Midbrain (tissue), 1 donor: ENCODE measurements around the gene ONECUT3.
"Not testable (repeated sequence)": the region's sequence is repeated elsewhere in the genome, so short reads cannot be mapped to it uniquely, and the experiment has no call there.

Experiments
- DNase-seq: peaks from one replicate; lab custom pipeline; 2025; lab: John Stamatoyannopoulos, UW

The ONECUT3 gene

DNA sequence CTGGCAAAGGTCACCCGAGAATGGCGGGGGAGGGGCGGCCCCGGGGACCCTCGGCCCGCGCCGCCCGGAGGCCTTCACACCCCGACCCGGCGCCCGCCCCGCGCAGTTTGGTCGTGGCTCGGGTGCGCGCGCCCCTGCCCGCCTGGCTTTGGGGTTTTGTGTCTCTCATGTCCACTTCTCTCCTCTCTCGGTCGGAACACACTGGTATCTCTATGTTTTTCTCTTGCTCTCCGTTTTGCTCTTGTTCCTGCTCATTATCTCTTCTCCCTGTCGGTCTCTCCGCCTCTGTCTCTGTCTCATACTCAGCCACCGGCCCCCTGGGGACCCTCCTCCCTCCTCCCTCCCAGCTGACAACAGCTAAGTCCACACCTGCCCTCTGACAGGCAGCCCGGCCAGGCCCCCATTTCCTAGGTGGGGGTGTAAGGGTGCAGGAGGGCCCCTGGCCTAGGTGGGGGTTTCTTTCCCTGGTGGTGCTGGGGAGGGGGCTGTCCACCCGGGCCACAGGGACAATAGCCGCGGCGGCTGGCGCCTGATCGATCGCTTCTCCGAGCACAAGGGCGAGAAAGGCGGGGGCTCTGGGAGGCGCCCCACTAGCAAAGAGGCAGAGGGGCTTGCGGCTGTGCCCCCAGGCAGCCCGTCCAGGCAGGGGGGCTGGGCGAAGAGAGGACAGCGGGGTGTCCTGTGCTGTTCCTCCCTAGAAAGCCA lies 2.3 kb downstream of the ONECUT3 start:
- DNase-seq = no peak

DNA sequence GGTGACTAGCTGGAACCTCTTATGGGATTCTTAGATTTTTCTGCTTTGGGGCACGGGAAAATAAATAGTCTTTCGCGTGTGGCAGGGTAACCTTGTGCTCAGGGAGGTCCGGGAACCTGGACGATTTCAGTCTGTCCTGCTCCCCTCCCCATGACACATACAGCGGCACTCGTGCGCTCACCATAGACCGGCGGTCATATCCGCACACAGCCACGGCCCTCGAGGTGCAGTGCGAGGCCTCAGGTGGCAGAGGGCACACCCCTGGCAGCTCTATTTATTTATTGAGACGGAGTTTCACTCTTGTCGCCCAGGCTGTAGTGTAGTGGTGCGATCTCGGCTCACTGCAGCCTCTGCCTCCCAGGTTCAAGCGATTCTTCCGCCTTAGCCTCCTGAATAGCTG lies 3.0 kb downstream of the ONECUT3 start:
- no peak for DNase-seq

DNA sequence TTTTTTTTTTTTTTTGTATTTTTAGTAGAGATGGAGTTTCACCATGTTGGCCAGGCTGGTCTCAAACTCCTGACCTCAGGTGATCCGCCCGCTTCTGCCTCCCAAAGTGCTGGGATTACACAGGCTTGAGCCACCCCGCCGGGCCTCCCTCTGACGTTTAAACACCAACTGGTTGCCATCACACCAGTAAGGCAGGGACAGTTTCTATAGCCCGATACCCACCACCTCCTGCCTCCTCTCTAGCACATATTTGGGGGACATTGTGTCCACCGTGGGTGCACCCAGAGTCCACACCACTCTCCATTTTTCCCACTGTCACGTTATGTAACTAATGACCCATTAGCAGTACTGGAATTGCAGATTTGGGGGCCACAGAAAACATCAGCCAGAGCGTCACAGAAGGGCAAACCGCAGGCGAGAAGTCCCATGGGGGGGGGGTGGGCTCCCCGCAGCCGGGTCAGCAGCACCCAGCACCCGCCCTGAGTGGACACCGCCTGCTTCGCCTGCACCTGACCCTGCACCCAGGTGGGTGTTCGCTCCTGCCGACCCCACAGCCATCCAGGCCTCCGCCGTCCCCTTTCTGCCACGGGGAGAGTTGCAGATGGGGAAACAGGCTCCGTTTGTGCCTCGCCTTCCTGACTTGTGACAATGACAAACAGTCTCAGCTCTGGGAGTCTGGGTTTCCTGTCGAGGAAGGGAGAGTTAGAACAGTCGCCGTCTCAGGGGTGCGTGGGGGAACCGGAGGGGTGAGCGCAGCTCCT lies 3.6 kb downstream of the ONECUT3 start:
- no peak for DNase-seq

DNA sequence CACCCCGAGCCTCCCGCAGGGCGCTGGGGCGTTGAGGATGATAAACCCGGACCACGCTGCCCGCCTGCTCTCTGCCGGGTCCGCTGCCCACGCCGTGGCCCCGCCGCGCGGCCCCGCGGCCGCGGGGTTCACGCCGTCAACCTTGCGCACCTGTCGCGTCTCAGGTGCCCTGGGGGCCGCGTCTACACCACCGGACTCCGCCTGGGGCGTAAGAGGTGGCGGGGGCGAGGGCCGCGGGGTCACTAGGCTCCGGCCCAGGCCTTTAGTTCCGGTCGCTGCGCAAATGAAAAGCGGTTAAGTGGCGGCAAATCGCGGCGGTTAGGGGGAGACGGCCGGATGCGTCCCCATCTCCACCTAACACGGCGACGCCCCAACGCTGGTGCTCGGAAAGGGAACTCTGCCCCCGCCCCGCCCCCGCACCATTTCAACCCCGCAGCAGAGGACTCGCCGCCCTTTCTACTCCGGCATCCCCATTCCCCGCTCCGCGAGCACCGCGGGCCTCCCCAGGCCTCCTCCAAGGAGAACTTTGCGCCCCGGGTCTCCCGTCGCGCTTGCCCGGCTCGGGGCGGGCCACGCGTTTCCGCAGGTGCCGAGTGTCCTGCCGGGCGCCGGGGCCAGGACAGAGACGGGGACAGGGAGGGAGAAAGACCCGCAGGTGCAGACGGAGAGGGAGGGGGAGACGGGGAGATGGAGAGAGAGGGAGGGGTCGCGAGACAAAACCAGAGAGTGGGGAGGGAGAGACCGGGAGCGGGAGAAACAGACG lies 4.3 kb downstream of the ONECUT3 start:
- DNase-seq = no peak

DNA sequence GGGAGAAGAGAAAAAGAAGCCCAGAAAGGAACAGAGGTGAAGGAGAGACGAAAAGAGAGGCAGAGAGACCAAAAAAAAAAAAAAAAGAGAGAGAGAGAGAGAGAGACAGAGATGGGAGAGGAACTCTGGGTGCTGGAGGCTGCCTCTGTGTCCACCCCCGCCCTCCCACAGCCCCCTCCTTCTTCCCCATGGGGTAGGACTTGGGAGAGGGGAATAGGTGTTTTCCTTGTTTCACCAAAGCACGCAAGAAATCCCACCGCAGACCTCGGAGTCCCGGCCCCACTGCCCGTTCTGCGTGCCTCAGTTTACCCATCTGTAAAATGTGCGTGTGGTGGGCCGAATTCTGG lies 4.9 kb downstream of the ONECUT3 start:
- no peak for DNase-seq

DNA sequence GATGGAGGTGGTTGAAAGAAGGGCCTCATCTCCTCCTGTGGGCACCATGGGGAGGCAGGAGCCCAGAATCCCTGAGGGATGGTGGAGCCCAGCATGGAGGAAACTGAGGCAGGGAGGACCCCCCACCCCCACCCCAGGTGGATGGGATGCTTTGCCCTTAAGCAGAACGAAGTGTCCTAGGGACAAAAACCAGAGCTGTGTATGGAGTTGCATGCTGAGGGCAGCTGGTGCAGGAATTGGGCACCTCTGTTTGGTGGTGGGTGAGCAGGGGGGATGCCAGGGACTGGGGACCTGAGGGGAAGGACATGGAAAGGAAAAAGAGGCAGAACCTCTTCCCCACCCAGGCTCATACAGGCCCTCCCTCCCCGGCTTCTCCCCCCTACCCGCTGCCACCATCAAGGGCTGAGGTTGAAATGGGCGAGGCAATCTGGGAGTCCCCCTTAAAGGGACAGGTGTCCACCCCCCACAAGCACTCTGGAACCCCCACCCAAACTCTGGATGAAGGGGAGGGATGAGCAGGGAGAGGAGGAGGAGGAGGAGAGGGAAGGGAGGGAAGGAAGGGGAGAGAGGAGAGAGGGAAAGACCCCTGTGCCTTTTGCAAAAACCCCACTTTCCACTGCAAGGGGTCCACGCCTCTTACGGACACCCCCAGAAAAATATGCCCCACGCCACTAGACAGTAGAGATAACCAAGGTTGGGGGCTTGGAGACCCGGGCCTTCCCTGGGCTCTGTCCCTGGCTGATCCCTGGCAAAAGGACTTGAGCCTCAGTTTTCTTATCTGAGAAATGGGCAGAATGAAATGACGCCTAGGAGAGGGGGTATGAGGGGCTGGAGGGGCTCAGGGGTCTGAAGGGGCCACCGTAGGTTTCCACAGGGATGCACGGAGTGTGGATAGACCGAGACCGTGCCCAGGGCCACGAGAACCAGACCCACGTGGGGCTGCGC lies 5.9 kb downstream of the ONECUT3 start:
- DNase-seq = no peak

DNA sequence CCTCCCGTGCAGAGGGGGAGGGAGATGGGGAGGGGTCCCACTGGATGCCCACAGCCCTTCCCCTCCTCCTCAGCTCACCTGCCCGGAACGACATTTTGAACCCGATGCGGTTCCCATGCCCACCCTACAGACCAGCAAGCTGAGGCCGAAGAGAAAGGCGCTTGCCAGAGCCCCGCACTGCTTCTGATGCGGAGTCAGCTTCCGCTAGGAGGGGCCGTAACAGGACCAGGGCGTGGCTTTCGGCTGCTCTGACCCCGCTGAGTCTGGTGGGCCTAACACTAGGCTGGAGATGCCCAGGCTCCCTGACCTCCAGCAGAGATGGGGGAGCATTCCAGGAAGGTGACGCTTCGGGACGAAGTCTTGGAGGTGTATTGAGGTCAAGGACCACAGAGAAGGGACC lies 6.7 kb downstream of the ONECUT3 start:
- DNase-seq = no peak

DNA sequence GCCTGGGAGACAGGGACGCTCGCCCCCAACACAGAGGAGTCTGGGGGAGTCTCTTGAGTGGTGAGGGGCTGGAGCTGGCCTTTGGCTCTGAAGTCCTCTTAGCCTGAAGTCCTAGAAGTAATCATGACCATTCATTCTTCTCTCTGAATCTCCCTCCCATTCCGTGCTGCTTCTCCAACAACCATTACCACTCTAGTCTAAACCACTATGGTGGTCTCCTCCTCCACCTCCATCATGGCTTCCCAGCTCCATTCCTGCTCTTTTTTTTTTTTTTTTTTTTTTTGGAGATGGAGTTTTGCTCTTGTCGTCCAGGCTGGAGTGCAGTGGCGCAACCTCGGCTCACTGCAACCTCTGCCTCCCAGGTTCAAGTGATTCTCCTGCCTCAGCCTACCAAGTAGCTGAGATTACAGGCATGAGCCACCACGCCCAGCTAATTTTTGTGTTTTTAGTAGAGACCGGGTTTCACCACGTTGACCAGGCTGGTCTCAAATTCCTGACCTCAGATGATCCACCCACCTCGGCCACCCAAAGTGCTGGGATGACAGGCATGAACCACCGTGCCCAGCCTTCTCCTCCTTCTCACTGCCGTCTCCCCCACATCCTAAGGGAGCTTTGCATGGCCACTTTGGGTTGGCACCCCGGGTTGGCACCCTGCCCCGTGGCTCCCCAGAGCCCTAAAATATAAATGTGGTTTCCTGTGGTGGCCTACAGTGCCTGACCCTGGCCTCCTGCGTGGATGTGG lies 7.7 kb downstream of the ONECUT3 start:
- DNase-seq = not testable (repeated sequence)

DNA sequence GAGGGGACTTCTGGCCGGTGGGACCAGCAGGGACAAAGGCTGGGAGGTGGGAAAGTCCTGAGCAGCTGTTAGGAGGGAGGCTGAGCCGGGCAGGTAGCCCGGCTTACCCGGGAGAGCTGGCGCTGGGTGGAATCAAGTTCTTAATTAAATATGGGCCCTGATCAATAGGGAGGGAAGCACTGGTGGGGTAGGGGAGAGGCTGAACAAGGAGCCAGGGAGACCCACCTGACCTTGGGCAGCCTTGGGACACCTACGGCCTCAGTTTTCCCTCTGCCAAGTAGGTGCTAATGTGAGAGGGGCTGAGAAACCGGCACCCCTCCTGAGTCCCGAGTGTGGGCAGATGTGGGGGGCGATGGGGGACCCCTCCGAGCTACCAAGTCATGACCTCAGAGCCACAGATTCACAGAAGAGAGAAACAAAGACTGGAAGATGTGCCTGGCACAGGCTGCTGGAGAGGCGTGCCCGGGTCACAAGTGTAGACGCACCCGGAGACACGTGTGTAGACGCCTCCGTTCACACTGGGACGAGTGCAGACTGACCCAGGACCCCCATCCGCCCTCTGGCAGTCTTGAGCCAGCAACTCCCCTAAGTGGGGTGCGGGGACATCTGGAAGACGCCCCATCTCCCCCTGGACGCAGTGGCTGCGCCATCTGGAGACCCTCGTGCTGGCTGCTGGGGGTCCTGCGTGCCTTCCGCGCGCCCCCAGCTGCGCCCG lies 8.4 kb downstream of the ONECUT3 start:
- DNase-seq = no peak

DNA sequence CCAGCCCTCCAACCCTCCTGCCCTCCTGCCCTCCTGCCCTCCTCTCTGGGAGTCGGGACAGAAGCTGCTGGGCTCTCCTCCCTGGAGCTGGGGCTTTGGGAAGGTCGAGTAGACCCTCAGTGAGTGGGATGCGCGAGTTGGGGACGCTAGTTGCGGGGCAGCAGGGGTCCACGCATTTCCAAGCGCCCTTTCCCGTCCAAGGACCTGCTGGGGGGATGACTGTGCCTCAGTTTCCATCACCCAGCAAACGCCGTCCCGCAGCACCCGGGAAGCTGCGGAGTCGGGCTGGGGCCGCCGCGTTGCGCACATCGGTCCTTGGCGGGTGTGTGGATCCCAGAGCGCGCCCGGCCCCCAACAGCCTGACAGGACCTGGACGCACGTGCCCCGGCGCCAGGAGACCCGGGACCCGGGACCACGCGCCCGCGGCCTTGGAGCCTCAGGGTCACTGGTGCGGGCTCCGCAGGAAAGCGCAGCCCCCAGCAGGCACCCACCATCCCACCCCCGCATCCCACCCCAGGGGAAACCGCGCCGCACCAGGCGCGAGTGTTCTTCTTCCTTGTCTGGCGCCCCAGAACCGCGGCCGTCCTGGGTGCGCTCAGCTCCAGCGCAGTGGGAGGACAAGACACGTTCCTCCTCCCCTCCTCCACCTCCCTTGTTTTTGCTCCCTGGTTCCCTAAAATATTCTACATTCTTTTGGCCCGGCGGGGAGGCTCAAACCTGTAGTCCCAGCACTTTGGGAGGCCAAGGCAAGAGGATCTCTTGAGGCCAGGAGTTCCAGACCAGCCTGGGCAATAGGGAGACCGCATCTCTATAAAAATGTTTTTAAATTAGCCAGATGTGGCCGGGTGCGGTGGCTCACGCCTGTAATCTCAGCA lies 9.2 kb downstream of the ONECUT3 start:
- DNase-seq = no peak

DNA sequence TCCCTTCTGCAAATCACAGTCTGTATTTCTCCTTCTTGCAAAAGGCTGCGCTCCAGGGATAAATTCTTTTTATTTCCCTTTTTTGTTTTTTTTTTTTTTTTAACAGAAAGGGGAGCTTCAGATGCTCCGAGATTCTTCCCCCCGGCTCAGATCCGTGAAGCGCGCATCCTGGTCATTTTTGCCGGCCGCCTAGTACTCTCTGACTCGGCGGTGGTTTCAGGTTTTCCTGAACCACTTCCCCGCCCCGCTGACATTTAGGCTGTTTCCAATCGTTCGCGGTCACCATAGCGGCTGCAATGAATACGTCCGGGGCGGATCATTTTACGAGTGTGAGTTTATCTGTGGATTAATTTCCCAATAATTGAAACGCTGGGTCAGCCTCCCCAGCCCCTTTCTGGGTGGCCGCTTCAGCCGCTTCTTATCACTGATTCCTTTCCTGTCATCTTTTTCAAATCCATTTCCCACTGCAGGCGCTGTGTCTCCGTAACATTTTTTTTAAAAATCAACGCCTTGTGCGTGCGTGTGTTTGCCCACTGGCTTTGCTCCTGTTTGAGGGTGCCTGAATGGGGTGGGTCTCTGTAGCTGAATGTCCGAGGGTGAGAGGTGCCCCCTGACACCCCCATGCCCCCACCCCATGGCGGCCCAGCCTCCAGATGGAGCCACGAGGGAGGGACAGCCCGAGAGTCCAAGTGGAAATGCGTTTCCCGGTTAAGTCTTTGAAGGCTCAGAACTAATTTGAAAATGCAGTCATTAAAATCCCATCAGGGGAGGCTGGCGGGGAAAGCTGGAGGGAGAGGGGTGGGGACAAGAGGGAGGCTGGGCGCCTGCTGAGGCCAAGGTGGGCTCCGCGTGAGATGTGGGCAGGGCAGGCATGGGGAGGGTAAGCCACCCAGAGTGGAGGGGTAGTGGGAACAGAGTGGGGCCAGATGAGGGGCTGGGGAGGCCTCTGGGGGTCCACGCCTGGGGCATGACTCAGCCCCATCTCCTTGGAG lies 10.6 kb downstream of the ONECUT3 start:
- no peak for DNase-seq

DNA sequence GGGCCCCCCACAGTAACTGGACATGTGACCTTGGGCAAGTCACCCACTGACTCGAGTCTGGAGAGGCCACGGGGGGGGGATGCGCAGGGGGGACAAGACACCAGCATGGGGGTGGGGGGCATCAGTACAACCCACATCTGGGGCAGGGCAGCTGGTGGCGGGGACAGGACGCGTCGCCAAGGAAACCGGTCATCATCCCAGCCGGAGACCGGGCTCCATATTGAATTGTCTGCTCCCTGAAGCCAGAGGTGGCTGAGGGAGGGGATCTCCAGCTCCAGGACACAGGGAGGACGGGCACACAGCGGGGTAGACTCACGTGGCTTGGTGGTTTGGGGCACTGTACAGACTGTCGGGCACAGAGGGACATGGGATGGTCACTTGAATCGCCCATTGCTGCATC lies 11.4 kb downstream of the ONECUT3 start:
- DNase-seq = no peak

DNA sequence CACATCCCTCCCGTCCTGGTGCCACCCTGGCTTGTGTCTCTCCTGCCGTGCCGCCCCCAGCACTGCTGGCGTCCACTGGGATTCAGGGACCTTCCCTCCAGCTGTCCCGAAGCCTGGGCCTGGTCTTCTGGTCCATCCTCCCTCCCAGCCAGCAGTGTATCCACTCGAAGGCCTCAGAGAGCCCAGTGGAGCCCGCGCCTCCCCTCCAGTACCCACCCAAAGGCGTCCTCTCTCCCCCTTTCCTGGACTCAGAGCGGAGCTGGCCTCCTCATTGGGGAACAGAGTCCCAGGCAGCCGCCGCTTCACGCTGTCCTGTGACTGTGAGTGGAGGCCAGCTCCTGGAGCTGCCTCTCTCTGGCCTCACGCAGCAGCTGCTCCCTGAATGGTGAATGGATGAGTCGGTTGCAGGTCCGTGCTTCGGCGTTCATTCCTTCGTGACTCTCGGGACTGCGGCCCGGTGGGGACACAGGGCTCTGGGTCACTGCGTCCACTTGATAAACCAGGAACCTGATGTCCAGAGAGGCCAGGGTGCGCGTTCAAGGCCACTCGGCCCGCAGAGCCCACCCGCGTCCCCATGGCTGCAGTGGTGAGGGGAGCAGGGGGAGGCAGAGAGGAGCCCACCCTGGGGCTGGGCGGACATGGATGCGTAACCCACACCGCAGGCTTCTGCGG lies 12.1 kb downstream of the ONECUT3 start:
- no peak for DNase-seq

DNA sequence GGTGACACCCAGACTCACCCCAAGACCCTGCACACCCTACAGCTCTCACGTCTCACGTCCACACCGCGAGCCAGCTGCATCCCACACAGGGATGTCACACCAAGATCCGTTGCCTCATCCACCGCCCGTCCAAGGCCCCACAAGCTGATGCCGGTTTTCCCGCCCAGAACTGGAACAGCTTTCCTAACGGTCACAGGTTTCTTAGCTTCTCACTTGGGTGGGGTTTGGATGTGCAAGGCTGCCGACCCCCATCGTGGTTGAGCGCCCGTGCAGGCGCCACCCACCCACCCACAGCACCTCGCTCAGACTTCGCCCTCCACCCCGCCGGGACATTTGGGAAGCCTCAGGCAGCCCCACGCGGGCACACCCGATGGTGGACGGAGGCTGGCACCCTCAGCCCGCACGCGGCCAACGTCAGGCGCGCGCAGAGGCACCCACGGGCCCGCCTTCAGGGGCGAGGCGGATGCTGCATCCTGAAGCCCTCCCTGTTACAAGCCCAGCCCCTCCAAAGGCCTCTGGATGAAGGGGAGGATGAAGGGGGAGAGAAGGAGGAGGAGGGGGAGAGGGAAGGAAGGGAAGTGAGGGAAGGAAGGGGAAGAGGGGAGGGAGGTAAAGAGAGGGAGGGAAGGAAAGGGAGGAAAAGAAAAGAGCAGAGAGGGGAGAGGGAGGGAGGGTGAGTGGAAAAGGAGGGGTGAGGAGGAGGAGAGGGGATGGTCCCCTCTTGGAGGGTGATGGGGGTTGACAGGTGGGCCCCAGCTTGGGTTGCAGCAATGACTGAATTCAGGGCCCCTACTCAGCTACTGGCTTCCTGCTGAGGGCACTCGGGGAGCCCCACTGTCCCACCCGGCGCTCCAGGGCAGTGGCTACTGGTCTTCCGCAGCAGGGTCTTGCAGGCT lies 12.8 kb downstream of the ONECUT3 start:
- no peak for DNase-seq

DNA sequence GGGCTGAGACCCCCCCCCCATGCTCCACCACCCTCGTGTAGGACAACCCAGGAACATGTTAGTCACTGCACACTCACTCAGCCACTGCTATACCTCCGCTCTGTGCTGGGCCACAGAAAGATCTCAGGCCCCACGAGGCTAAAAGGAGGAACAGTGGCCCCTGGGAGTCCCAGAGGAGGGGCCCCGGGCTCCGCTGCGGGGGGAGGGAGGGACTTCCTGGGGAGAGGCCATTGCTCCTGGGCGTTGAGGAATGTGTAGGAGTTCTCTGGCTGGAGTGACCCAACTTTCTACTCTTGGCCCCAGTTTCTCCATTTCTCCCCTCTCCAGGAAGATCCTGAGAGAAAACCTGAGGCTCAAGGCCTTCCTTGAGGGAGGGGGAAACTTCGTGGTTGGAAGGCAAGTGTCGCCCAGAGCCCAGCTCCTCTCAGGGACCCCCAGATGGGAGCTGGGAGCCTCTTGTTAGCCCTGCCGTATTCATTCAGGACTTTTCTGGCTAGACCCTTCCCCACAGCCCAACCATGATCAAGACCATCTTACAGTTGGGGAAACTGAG lies 13.6 kb downstream of the ONECUT3 start:
- DNase-seq = no peak

DNA sequence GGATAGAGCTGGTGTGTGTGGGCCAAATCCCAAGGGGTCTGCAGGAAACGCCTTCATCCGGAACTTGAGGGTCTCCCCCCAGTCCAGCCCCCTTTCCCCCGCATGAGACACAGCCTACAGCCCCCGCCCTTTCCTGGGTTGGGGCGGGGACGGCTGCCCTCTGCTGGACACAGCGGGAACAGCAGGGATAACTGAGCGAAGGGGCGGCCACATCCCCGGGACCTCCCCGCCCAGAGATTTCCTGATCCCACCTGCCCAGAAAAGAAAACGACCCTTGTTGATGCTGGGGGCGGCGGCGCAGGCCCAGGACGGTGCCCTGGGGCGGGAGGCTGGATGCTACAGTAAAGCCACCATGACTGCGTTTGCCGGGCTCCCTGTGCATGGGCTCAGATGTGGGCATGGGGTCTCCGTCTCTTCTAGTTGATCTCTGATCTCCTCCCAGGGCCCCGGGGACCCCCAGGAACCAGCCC lies 14.2 kb downstream of the ONECUT3 start:
- DNase-seq = peak; percentile 1
